H9 (cell line): Measurements from ENCODE around the gene MARK2. TPM values are rescaled to one million over a fixed set of nuclear protein-coding genes. Genes with fewer than 3 reads are reported as not detected.

Experiments used
- DNase-seq: peaks from one replicate; pipeline ENCODE4 v3.0.0-alpha.2; 2017
- H2AFZ ChIP-seq: one replicate; pipeline ENCODE4 v1.6.1; 2013; ENCODE audit warnings: mild to moderate bottlenecking, low read length, control low read depth, moderate library complexity
- H2AK5ac ChIP-seq: 2 replicates; pipeline ENCODE4 v1.6.1; 2013; ENCODE audit warnings: low read length, control low read depth, mixed read lengths; ENCODE audit not compliant: insufficient read length
- H2BK120ac ChIP-seq: one replicate; pipeline ENCODE4 v1.6.1; 2013; ENCODE audit warnings: low read depth, mild to moderate bottlenecking, low read length, control low read depth, inconsistent platforms; ENCODE audit not compliant: poor library complexity, severe bottlenecking
- H2BK12ac ChIP-seq: 2 replicates; pipeline ENCODE4 v1.6.1; 2013; ENCODE audit warnings: low read length, control low read depth, mixed read lengths, low read depth; ENCODE audit not compliant: insufficient read length
- H2BK15ac ChIP-seq: 2 replicates; pipeline ENCODE4 v1.6.1; 2013; ENCODE audit warnings: low read depth, low read length, control low read depth
- H2BK20ac ChIP-seq: one replicate; pipeline ENCODE4 v1.6.1; 2013; ENCODE audit warnings: low read depth, mild to moderate bottlenecking, low read length, control low read depth, inconsistent platforms; ENCODE audit not compliant: poor library complexity, severe bottlenecking
- H2BK5ac ChIP-seq: 2 replicates; pipeline ENCODE4 v1.6.1; 2013; ENCODE audit warnings: low read length, control low read depth, mixed read lengths; ENCODE audit not compliant: insufficient read length
- H3K14ac ChIP-seq: 2 replicates; pipeline ENCODE4 v1.6.1; 2013; ENCODE audit warnings: low read length, control low read depth; ENCODE audit not compliant: insufficient read depth
- H3K18ac ChIP-seq: 2 replicates; pipeline ENCODE4 v1.6.1; 2013; ENCODE audit warnings: low read depth, mild to moderate bottlenecking, mixed read lengths, low read length, control low read depth; ENCODE audit not compliant: insufficient read length
- H3K23ac ChIP-seq: 2 replicates; pipeline ENCODE4 v1.6.1; 2013; ENCODE audit warnings: low read length, control low read depth, mixed read lengths, low read depth; ENCODE audit not compliant: insufficient read length
- H3K23me2 ChIP-seq: 2 replicates; pipeline ENCODE4 v1.6.1; 2013; ENCODE audit warnings: low read depth, mild to moderate bottlenecking, mixed read lengths, low read length, control low read depth; ENCODE audit not compliant: insufficient read length, poor library complexity, severe bottlenecking
- H3K27ac ChIP-seq: 2 replicates; pipeline ENCODE4 v1.5.1; 2013; ENCODE audit warnings: low read length, control low read depth, mixed read lengths, low read depth; ENCODE audit not compliant: insufficient read length
- H3K27me3 ChIP-seq: 2 replicates; pipeline ENCODE4 v1.6.1; 2013; ENCODE audit warnings: low read length, control low read depth, inconsistent platforms; ENCODE audit not compliant: insufficient read depth
- H3K4ac ChIP-seq: 2 replicates; pipeline ENCODE4 v1.6.1; 2013; ENCODE audit warnings: low read depth, mild to moderate bottlenecking, control low read depth, inconsistent platforms, low read length, moderate library complexity
- H3K4me1 ChIP-seq: 2 replicates; pipeline ENCODE4 v1.6.1; 2013; ENCODE audit warnings: low read length, control low read depth, inconsistent platforms; ENCODE audit not compliant: insufficient read depth
- H3K4me2 ChIP-seq: 2 replicates; pipeline ENCODE4 v1.6.1; 2013; ENCODE audit warnings: low read length, control low read depth, mixed read lengths; ENCODE audit not compliant: insufficient read length, insufficient read depth
- H3K56ac ChIP-seq: 2 replicates; pipeline ENCODE4 v1.6.1; 2013; ENCODE audit warnings: low read depth, mild to moderate bottlenecking, mixed read lengths, low read length, control low read depth; ENCODE audit not compliant: insufficient read length
- H3K79me1 ChIP-seq: 2 replicates; pipeline ENCODE4 v1.6.1; 2013; ENCODE audit warnings: low read depth, mild to moderate bottlenecking, moderate library complexity, low read length, control low read depth, inconsistent platforms; ENCODE audit not compliant: insufficient read depth, poor library complexity, severe bottlenecking
- H3K79me2 ChIP-seq: 2 replicates; pipeline ENCODE4 v1.6.1; 2013; ENCODE audit warnings: low read length, control low read depth, inconsistent platforms; ENCODE audit not compliant: insufficient read depth
- H3K9ac ChIP-seq: 2 replicates; pipeline ENCODE4 v1.6.1; 2013; ENCODE audit warnings: low read length, control low read depth, mixed read lengths; ENCODE audit not compliant: insufficient read length; ENCODE audit errors: extremely low read depth
- H3K9me3 ChIP-seq: one replicate; pipeline ENCODE4 v1.6.1; 2013; ENCODE audit warnings: low read depth, low read length, inconsistent platforms; ENCODE audit not compliant: control insufficient read depth
- H3T11ph ChIP-seq: one replicate; pipeline ENCODE4 v1.6.1; 2013; ENCODE audit warnings: mild to moderate bottlenecking, low read length, control low read depth, inconsistent platforms
- H4K20me1 ChIP-seq: one replicate; pipeline ENCODE4 v1.6.1; 2013; ENCODE audit not compliant: control insufficient read depth, insufficient read length, insufficient read depth
- H4K5ac ChIP-seq: 2 replicates; pipeline ENCODE4 v1.6.1; 2013; ENCODE audit warnings: low read depth, mild to moderate bottlenecking, mixed read lengths, low read length, control low read depth; ENCODE audit not compliant: insufficient read length
- H4K8ac ChIP-seq: replicated peaks from 2 replicates; pipeline ENCODE4 v1.6.1; 2013; ENCODE audit warnings: low read length, control low read depth, mixed read lengths, low read depth; ENCODE audit not compliant: insufficient read length
- H4K91ac ChIP-seq: 2 replicates; pipeline ENCODE4 v1.6.1; 2013; ENCODE audit warnings: low read depth, mild to moderate bottlenecking, moderate library complexity, mixed read lengths, low read length, control low read depth; ENCODE audit not compliant: insufficient read length
- H3K27ac Mint-ChIP-seq, 3 experiments: 2 replicates in 2 of 3; 3 replicates in 1 of 3; pipeline ENCODE4 v1.8.0; 2020 to 2021; ENCODE audit warnings: mixed read lengths in 3 of 3, mild to moderate bottlenecking in 1 of 3, moderate library complexity in 1 of 3
- H3K27me3 Mint-ChIP-seq: 2 replicates; pipeline ENCODE4 v1.8.0; 2021; ENCODE audit warnings: low read depth, mild to moderate bottlenecking, moderate library complexity, mixed read lengths
- H3K36me3 Mint-ChIP-seq, 3 experiments: 2 replicates in 2 of 3; 3 replicates in 1 of 3; pipeline ENCODE4 v1.8.0; 2020 to 2021; ENCODE audit warnings: low read depth in 3 of 3, mixed read lengths in 3 of 3; ENCODE audit not compliant: insufficient read depth in 1 of 3
- H3K4me1 Mint-ChIP-seq, 2 experiments: 2 replicates each; pipeline ENCODE4 v1.8.0; 2020; ENCODE audit warnings: mixed read lengths in 2 of 2
- H3K4me3 Mint-ChIP-seq, 2 experiments: 2 replicates in 1 of 2; 3 replicates in 1 of 2; pipeline ENCODE4 v1.8.0; 2020 to 2021; ENCODE audit warnings: mild to moderate bottlenecking in 2 of 2, mixed read lengths in 2 of 2, moderate library complexity in 1 of 2
- H3K9me3 Mint-ChIP-seq, 2 experiments: 2 replicates in 1 of 2; 3 replicates in 1 of 2; pipeline ENCODE4 v1.8.0; 2020; ENCODE audit warnings: mild to moderate bottlenecking in 2 of 2, mixed read lengths in 2 of 2, moderate library complexity in 1 of 2
- CTCF ChIP-seq: fragments of 200-600 bp; sonication (generic); conservative IDR thresholded peaks from 3 replicates; pipeline ENCODE4 v1.8.0; 2021; ENCODE audit warnings: antibody characterized with exemption, mild to moderate bottlenecking
- WGBS: extraction: QIAGEN DNeasy Blood & Tissue Kit; methylation state at CpG from one replicate; pipeline ENCODE4 v1.1.7; 2013; ENCODE audit warnings: missing lambda C conversion rate, low lambda C conversion rate, mixed read lengths; ENCODE audit not compliant: insufficient read length; ENCODE audit errors: extremely low coverage; 5-methylcytosine and 5-hydroxymethylcytosine counted together
- total RNA-seq: library from RNA; stranded (reverse); gene quantifications from 2 replicates; pipeline ENCODE4 v1.2.1, GENCODE V29; 2021

MARK2 gene
- total RNA-seq, 1 experiment from 2014 or later, result 45.7 TPM

DNA sequence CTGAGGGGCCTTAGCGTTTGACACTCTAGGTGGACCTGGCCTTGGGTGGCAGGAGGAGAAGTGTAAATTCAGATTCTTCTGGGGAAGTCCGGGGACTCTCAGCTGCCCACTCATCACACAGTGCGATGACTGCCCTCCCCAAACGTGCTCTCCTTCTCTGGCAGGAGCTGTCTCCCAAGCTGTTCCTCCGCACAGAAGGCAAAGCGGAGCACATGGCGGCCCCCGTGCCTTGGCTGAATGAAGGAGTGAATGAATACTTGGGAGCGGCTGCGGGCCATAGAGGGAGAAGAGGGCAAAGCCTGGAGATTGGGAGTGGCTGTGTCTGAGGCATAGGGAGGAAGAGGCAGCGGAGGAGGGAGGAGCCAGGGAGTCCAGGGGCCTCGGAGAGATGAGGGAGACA is 93.0 kb downstream of the MARK2 start:
- Histone ChIP-seq H3K4ac (no peak overlapping the region), H3K23me2 (no peaks in the 10 kb centered on the region), H3K4me1 (no peaks in the 10 kb centered on the region), H2BK12ac (no peak overlapping the region), H3K56ac (no peak overlapping the region), H4K8ac (no peak overlapping the region), H2AFZ (no peak overlapping the region), H2BK120ac (no peak overlapping the region), H3K4me2 (no peak overlapping the region), H4K20me1 (no peaks in the 10 kb centered on the region), H3K9me3 (no peaks in the 10 kb centered on the region), H2BK20ac (no peak overlapping the region), H2AK5ac (no peak overlapping the region), H3K79me1 (no peaks in the 10 kb centered on the region), H3K79me2 (no peaks in the 10 kb centered on the region), H3K23ac (no peak overlapping the region), H3K27ac (no peak overlapping the region), H4K5ac (no peak overlapping the region), H2BK5ac (no peak overlapping the region), H3K27me3 (no peaks in the 10 kb centered on the region), H3T11ph (no peak overlapping the region), H3K9ac (no peak overlapping the region), H3K18ac (no peak overlapping the region), H4K91ac (no peak overlapping the region), H2BK15ac (no peak overlapping the region), H3K14ac (no peak overlapping the region; the same call in 1 of the 2 replicates)
- no peak for DNase-seq
- Mint-ChIP-seq H3K4me3 (no peak overlapping the region), H3K36me3 (no peaks in the 10 kb centered on the region), H3K27me3 (peaks cover 37% of the 10 kb centered on the region), H3K9me3 (no peaks in the 10 kb centered on the region), H3K27ac (no peak overlapping the region), H3K4me1 (peaks cover 6 to 13% of the 10 kb centered on the region in 2 experiments; a peak in 2 of 4 replicates)
- WGBS, result no CpG with 5 or more reads among the region's 12 CpGs
- no peak for TF ChIP-seq CTCF
